Keratinocyte (primary cell): Measurements from ENCODE around the gene IRF2BP2. TPM values are rescaled to one million over a fixed set of nuclear protein-coding genes. Genes with fewer than 3 reads are reported as not detected.

Experiments used
- DNase-seq: peaks from one replicate; pipeline ENCODE4 v3.0.0-alpha.2; 2011; ENCODE audit warnings: low read depth, missing footprints, low spot score
- FAIRE-seq: peaks from 2 replicates; lab custom pipeline; 2011; peaks lifted over from hg19 to GRCh38; lab: Jason Lieb, UNC
- H2AFZ ChIP-seq: 2 replicates; pipeline ENCODE4 v1.6.0; 2012; ENCODE audit warnings: low read length, control low read depth, inconsistent platforms; ENCODE audit not compliant: control insufficient read depth
- H3K27ac ChIP-seq: 2 replicates; pipeline ENCODE4 v1.5.1; 2011; ENCODE audit warnings: low read length; ENCODE audit not compliant: control insufficient read depth, insufficient read depth
- H3K27me3 ChIP-seq: 3 replicates; pipeline ENCODE4 v1.6.0; 2011; ENCODE audit warnings: low read length; ENCODE audit not compliant: control insufficient read depth, insufficient read depth; ENCODE audit errors: extremely low read depth
- H3K36me3 ChIP-seq, 2 experiments: 2 replicates in 1 of 2; 3 replicates in 1 of 2; pipeline ENCODE4 v1.5.1; 2011; ENCODE audit warnings: low read length in 2 of 2, mild to moderate bottlenecking in 1 of 2; ENCODE audit not compliant: control insufficient read depth in 2 of 2, insufficient read depth in 2 of 2; ENCODE audit errors: extremely low read depth in 1 of 2
- H3K4me1 ChIP-seq: 3 replicates; pipeline ENCODE4 v1.5.1; 2011; ENCODE audit warnings: low read length; ENCODE audit not compliant: control insufficient read depth, insufficient read depth; ENCODE audit errors: extremely low read depth
- H3K4me2 ChIP-seq: 3 replicates; pipeline ENCODE4 v1.6.0; 2011; ENCODE audit warnings: low read depth, low read length; ENCODE audit not compliant: control insufficient read depth, insufficient read depth; ENCODE audit errors: extremely low read depth
- H3K4me3 ChIP-seq, 3 experiments: fragments of 200-600 bp in 1 of 3; sonication (generic) in 1 of 3; 2 replicates in 2 of 3; 3 replicates in 1 of 3; pipeline ENCODE4 v1.5.1; 2011 to 2016; ENCODE audit warnings: low read length in 3 of 3, mild to moderate bottlenecking in 3 of 3, control low read depth in 2 of 3, inconsistent platforms in 1 of 3, low read depth in 1 of 3, mixed read lengths in 1 of 3, mixed run types in 1 of 3, moderate library complexity in 1 of 3; ENCODE audit not compliant: control insufficient read depth in 2 of 3, insufficient read depth in 2 of 3; ENCODE audit errors: extremely low read depth in 1 of 3
- H3K79me2 ChIP-seq: 2 replicates; pipeline ENCODE4 v1.6.0; 2012; ENCODE audit warnings: low read length; ENCODE audit not compliant: control insufficient read depth, insufficient read depth
- H3K9ac ChIP-seq: 3 replicates; pipeline ENCODE4 v1.6.0; 2011; ENCODE audit warnings: low read length; ENCODE audit not compliant: control insufficient read depth, insufficient read depth; ENCODE audit errors: extremely low read depth
- H3K9me1 ChIP-seq: 3 replicates; pipeline ENCODE4 v1.6.0; 2011; ENCODE audit warnings: low read length; ENCODE audit not compliant: control insufficient read depth, insufficient read depth; ENCODE audit errors: extremely low read depth
- H3K9me3 ChIP-seq: 2 replicates; pipeline ENCODE4 v1.5.1; 2012; ENCODE audit warnings: low read depth, low read length; ENCODE audit not compliant: control insufficient read depth
- H4K20me1 ChIP-seq: 3 replicates; pipeline ENCODE4 v1.6.0; 2011; ENCODE audit warnings: low read length; ENCODE audit not compliant: control insufficient read depth, insufficient read depth; ENCODE audit errors: extremely low read depth
- CTCF ChIP-seq, 3 experiments: IDR thresholded peaks in 1 of 3; conservative IDR thresholded peaks in 1 of 3; optimal IDR thresholded peaks in 1 of 3; 2 replicates in 2 of 3; 3 replicates in 1 of 3; pipeline versions ENCODE3 to v1.5.1; 2011; ENCODE audit warnings: low read length in 3 of 3, mild to moderate bottlenecking in 3 of 3, moderate library complexity in 2 of 3, control low read depth in 1 of 3, inconsistent platforms in 1 of 3; ENCODE audit not compliant: insufficient read depth in 2 of 3; ENCODE audit errors: extremely low read depth in 1 of 3
- EZH2 ChIP-seq: IDR thresholded peaks from one replicate; pipeline ENCODE4 v1.6.1; 2012; ENCODE audit warnings: inconsistent platforms, mild to moderate bottlenecking, low read length, moderate library complexity
- dilution Hi-C: fragments of 300-500 bp; cut with MboI; formaldehyde crosslinking; loops from one replicate; pipeline ENCODE4 v1.7.0; 2020; ENCODE audit warnings: low sequenced_read_pairs; ENCODE audit not compliant: extremely low pct_ligation_motif_present
- polyA plus RNA-seq, 5 experiments: library from polyadenylated mRNA; depleted of rRNA in 3 of 5; stranded (reverse) in 3 of 5; stranded (forward) in 1 of 5; unstranded in 1 of 5; fragments of >200 nt; gene quantifications; 1 replicate in 1 of 5; 2 replicates in 3 of 5; 3 replicates in 1 of 5; pipeline versions ENCODE4 v1.2.1 to v1.2.3, GENCODE V29; 2011 to 2012; ENCODE audit warnings: missing spikeins in 2 of 5, low read depth in 1 of 5, low replicate concordance in 1 of 5

IRF2BP2 gene
- polyA plus RNA-seq, 1 donor (not counting 4 experiments of a cell fraction or from before 2014, with no cell fraction given), result 29.9 TPM

- no peak for TF ChIP-seq CTCF (optimal IDR thresholded peaks at IDR 0.05 in 1 of 3, IDR thresholded peaks at IDR 0.05 in 1 of 3, conservative IDR thresholded peaks at IDR 0.05 in 1 of 3; ENCODE audit: extremely low read depth in 1 of 3, insufficient read depth in 2 of 3, low read length in 3 of 3)
- no peak for TF ChIP-seq EZH2
- dilution Hi-C loops, result no loop called here
- no peak overlapping the region for H2AFZ ChIP-seq
- H3K9ac ChIP-seq, result no peak overlapping the region
- H3K36me3 ChIP-seq, result no peaks in the 10 kb centered on the region
- no peak overlapping the region for H3K4me3 ChIP-seq
- no peaks in the 10 kb centered on the region for H3K9me1 ChIP-seq
- no peaks in the 10 kb centered on the region for H4K20me1 ChIP-seq
- H3K79me2 ChIP-seq, result no peaks in the 10 kb centered on the region
- peak overlapping the region; percentile 30 for H3K4me2 ChIP-seq
- H3K27ac ChIP-seq, result peak overlapping the region; percentile 51
- DNase-seq (no peak), FAIRE-seq (no peak)
- H3K4me1 ChIP-seq, result peaks cover 27% of the 10 kb centered on the region
- H3K9me3 ChIP-seq, result no peaks in the 10 kb centered on the region
- no peaks in the 10 kb centered on the region for H3K27me3 ChIP-seq
These were observed 22.2 kb upstream of the IRF2BP2 start for GRCh38 chr1:234632225-234632624.

- no peak for TF ChIP-seq EZH2
- TF ChIP-seq CTCF (optimal IDR thresholded peaks at IDR 0.05 in 1 of 3, IDR thresholded peaks at IDR 0.05 in 1 of 3, conservative IDR thresholded peaks at IDR 0.05 in 1 of 3; ENCODE audit: extremely low read depth in 1 of 3, insufficient read depth in 2 of 3, low read length in 3 of 3), result no peak
- FAIRE-seq (peak; percentile 58), DNase-seq (peak; percentile 86)
- H3K36me3 ChIP-seq, result no peaks in the 10 kb centered on the region
- H3K4me1 ChIP-seq, result peaks cover 27% of the 10 kb centered on the region
- H3K9me3 ChIP-seq, result no peaks in the 10 kb centered on the region
- H3K4me2 ChIP-seq, result peak overlapping the region; percentile 30
- no peak overlapping the region for H3K9ac ChIP-seq
- H3K4me3 ChIP-seq, result no peak overlapping the region
- no peaks in the 10 kb centered on the region for H3K27me3 ChIP-seq
- H2AFZ ChIP-seq, result no peak overlapping the region
- no peaks in the 10 kb centered on the region for H3K9me1 ChIP-seq
- dilution Hi-C loops, result no loop called here
- peak overlapping the region; percentile 51 for H3K27ac ChIP-seq
- no peaks in the 10 kb centered on the region for H4K20me1 ChIP-seq
- no peaks in the 10 kb centered on the region for H3K79me2 ChIP-seq
These were observed 21.7 kb upstream of the IRF2BP2 start for GRCh38 chr1:234631721-234632125.
